Erythroblast (primary cell): Measurements from ENCODE around the gene PITHD1.

Experiments
- GATA1 ChIP-seq: IDR thresholded peaks from 2 replicates; pipeline ENCODE4 v1.6.1; 2011; ENCODE audit warnings: low read depth, mild to moderate bottlenecking, control low read depth, low read length, moderate library complexity
- POLR2A ChIP-seq: IDR thresholded peaks from 2 replicates; pipeline ENCODE4 v1.6.1; 2011; ENCODE audit warnings: mild to moderate bottlenecking, low read length

- TF ChIP-seq POLR2A (no peak), GATA1 (no peak)
These were observed 9.5 kb upstream of the PITHD1 start for GRCh38 chr1:23768733-23769132.
